SU-DHL-6 (cell line): ENCODE results near the gene NKX6-2.

Experiments
- H2AFZ ChIP-seq: fragments of 200-600 bp; sonication (generic); 2 replicates; pipeline ENCODE4 v1.6.1; 2014; ENCODE audit warnings: low read depth, mild to moderate bottlenecking, moderate library complexity, mixed read lengths, antibody characterized with exemption, low read length; ENCODE audit not compliant: severe bottlenecking
- H3F3A ChIP-seq: fragments of 200-600 bp; shearing (Covaris generic); 2 replicates; pipeline ENCODE4 v1.6.0; 2016; ENCODE audit warnings: antibody characterized with exemption, mild to moderate bottlenecking; ENCODE audit not compliant: insufficient read depth
- H3K27ac ChIP-seq: fragments of 200-600 bp; sonication (generic); 2 replicates; pipeline ENCODE4 v1.5.1; 2016; ENCODE audit warnings: low read depth, mild to moderate bottlenecking, low read length, moderate library complexity, mixed read lengths
- H3K27me3 ChIP-seq: fragments of 200-600 bp; sonication (generic), shearing (Covaris generic); 2 replicates; pipeline ENCODE4 v1.6.0; 2014; ENCODE audit warnings: mild to moderate bottlenecking, low read length
- H3K36me3 ChIP-seq: fragments of 200-600 bp; sonication (generic); 2 replicates; pipeline ENCODE4 v1.6.1; 2014; ENCODE audit warnings: mild to moderate bottlenecking, low read length, mixed read lengths
- H3K4me2 ChIP-seq: fragments of 300-600, 200-600 bp; shearing (Covaris generic), sonication (generic); 2 replicates; pipeline ENCODE4 v1.6.0; 2014; ENCODE audit warnings: low read length, low read depth, mild to moderate bottlenecking; ENCODE audit not compliant: poor library complexity, severe bottlenecking
- H3K4me3 ChIP-seq: fragments of 200-600 bp; sonication (generic); 2 replicates; pipeline ENCODE4 v1.5.1; 2014; ENCODE audit warnings: antibody characterized with exemption, low read length, mild to moderate bottlenecking, mixed read lengths; ENCODE audit not compliant: insufficient read depth, poor library complexity, severe bottlenecking
- H3K79me2 ChIP-seq: fragments of 200-600 bp; sonication (generic); 2 replicates; pipeline ENCODE4 v1.6.1; 2014; ENCODE audit warnings: mild to moderate bottlenecking, low read length, moderate library complexity; ENCODE audit not compliant: insufficient read depth
- H3K9ac ChIP-seq: fragments of 200-600 bp; sonication (generic); 2 replicates; pipeline ENCODE4 v1.7.0; 2014; ENCODE audit warnings: mild to moderate bottlenecking, low read length
- H3K9me2 ChIP-seq: fragments of 200-600 bp; sonication (generic); replicated peaks from 2 replicates; pipeline ENCODE4 v1.6.1; 2014; ENCODE audit warnings: low read length; ENCODE audit not compliant: insufficient read depth
- H3K9me3 ChIP-seq: fragments of 200-600 bp; sonication (generic); 2 replicates; pipeline ENCODE4 v1.6.1; 2014; ENCODE audit warnings: low read length, mixed read lengths; ENCODE audit not compliant: insufficient read depth
- H4K20me1 ChIP-seq: fragments of 200-600 bp; sonication (generic); 2 replicates; pipeline ENCODE4 v1.6.1; 2014; ENCODE audit warnings: low read depth, mild to moderate bottlenecking, antibody characterized with exemption, low read length, moderate library complexity, mixed read lengths
- CTCF ChIP-seq: fragments of 200-600 bp; sonication (generic); IDR thresholded peaks from one replicate; pipeline ENCODE4 v1.5.1; 2017; ENCODE audit warnings: antibody characterized with exemption, mild to moderate bottlenecking, low read length, moderate library complexity; ENCODE audit not compliant: insufficient read depth, poor library complexity, severe bottlenecking
- EZH2phosphoT487 ChIP-seq: fragments of 200-600 bp; sonication (generic), shearing (Covaris generic); conservative IDR thresholded peaks from 2 replicates; pipeline ENCODE4 v1.6.1; 2018; ENCODE audit warnings: mild to moderate bottlenecking, antibody characterized with exemption, low read length, moderate library complexity, mixed read lengths

Gene NKX6-2

GRCh38 chr10:132809232-132810140, 23.5 kb upstream of the NKX6-2 start:
- H3K9ac ChIP-seq, result no peak overlapping the region
- no peaks in the 10 kb centered on the region for H3F3A ChIP-seq
- no peak overlapping the region for H3K4me3 ChIP-seq
- no peaks in the 10 kb centered on the region for H3K9me2 ChIP-seq
- no peak overlapping the region for H2AFZ ChIP-seq
- H3K79me2 ChIP-seq, result no peaks in the 10 kb centered on the region
- H3K36me3 ChIP-seq, result no peaks in the 10 kb centered on the region
- no peak overlapping the region for H3K27ac ChIP-seq
- H4K20me1 ChIP-seq, result no peaks in the 10 kb centered on the region
- no peak for TF ChIP-seq EZH2phosphoT487
- TF ChIP-seq CTCF, result no peak
- H3K9me3 ChIP-seq, result no peaks in the 10 kb centered on the region
- H3K27me3 ChIP-seq, result no peaks in the 10 kb centered on the region
- H3K4me2 ChIP-seq, result no peak overlapping the region

DNA sequence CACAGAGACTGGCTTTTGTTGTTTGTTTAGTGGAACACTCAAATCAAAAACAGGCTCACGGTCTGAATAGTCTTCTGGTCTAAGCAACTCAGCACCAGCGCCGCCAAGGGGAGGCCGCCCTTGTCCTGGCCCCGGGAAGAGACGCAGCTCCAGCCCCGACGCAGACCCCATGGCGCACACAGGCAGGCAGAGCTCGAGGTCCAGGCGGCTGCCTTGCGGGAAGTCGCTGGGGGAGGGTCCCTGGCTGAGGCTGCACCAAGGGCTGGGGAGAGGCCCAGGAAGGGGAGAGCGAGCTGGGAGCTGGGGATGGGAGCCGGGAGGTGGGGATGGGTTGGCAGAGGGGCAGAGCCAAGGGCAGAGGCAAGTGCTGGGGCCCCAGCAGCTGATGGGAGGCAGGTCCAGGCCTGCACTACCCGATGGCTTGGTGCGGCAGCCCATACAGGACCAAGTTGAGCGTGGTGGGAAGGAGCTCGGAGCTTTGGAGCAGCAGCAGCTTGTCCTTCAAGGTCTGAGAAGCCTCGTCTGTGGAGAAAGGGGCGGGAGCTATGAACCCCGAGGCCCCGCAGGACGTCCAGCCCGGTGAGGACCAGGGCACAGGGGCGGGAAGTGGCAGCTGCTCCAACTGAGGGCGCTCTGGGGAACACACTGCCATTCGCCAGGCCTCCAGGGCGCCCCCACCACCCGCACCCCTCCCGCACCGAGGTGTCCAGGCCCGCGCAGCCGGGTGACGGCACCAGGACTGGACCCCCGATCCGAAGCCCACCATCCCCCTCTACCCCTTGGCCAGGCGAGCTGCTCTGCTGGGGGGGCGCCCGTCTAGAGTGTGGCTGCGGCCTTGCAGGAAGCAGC, 22.7 kb upstream of the NKX6-2 start:
- H3K9me3 ChIP-seq, result no peaks in the 10 kb centered on the region
- no peaks in the 10 kb centered on the region for H3K27me3 ChIP-seq
- H3K36me3 ChIP-seq, result no peaks in the 10 kb centered on the region
- H4K20me1 ChIP-seq, result no peaks in the 10 kb centered on the region
- no peaks in the 10 kb centered on the region for H3K79me2 ChIP-seq
- no peak overlapping the region for H2AFZ ChIP-seq
- H3K27ac ChIP-seq, result no peak overlapping the region
- H3F3A ChIP-seq, result no peaks in the 10 kb centered on the region
- TF ChIP-seq EZH2phosphoT487 (no peak), CTCF (no peak)
- no peaks in the 10 kb centered on the region for H3K9me2 ChIP-seq
- no peak overlapping the region for H3K9ac ChIP-seq
- H3K4me3 ChIP-seq, result no peak overlapping the region
- no peak overlapping the region for H3K4me2 ChIP-seq

- no peaks in the 10 kb centered on the region for H3K27me3 ChIP-seq
- H3K9ac ChIP-seq, result no peak overlapping the region
- H3K4me2 ChIP-seq, result no peak overlapping the region
- no peak overlapping the region for H3K27ac ChIP-seq
- TF ChIP-seq EZH2phosphoT487, result no peak
- TF ChIP-seq CTCF, result no peak
- no peak overlapping the region for H3K4me3 ChIP-seq
- no peaks in the 10 kb centered on the region for H3K9me2 ChIP-seq
- H4K20me1 ChIP-seq, result no peaks in the 10 kb centered on the region
- H2AFZ ChIP-seq, result no peak overlapping the region
- no peaks in the 10 kb centered on the region for H3K9me3 ChIP-seq
- no peaks in the 10 kb centered on the region for H3K79me2 ChIP-seq
- H3F3A ChIP-seq, result no peaks in the 10 kb centered on the region
- H3K36me3 ChIP-seq, result no peaks in the 10 kb centered on the region
Measured at GRCh38 chr10:132807621-132808049, 21.7 kb upstream of the NKX6-2 start.
